HG02763 (cell line): ENCODE results near the gene POT1.

Experiments
- ATAC-seq: cut with Tn5 transposase; IDR thresholded peaks from one replicate; pipeline ENCODE4 v1.9.1; 2021; ENCODE audit warnings: mild to moderate bottlenecking, moderate library complexity; ENCODE audit not compliant: unreplicated experiment

The POT1 gene

DNA sequence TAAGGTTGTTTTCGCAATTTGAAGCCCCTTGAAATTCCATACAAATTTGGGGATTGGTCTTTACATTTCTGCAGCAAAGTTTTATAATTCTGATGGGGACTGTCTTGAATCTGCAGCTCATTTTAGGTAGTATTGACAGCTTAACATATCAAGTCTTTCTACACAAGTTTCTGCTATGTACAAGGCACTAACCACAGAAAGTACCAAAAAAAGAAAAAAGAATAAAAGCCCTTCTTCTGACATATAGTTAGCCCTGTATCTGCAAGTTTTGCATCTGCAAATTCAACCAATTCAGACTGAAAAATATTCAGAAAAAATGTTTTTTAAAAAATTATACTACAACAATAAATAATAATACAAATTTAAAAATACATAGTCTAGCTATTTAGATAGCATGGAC is 15.3 kb downstream of the POT1 start:
- no peak for ATAC-seq

- no peak for ATAC-seq
Measured at GRCh38 chr7:124912972-124913371, 16.7 kb downstream of the POT1 start.

- no peak for ATAC-seq
Measured at GRCh38 chr7:124909808-124910207, 19.8 kb downstream of the POT1 start.

DNA sequence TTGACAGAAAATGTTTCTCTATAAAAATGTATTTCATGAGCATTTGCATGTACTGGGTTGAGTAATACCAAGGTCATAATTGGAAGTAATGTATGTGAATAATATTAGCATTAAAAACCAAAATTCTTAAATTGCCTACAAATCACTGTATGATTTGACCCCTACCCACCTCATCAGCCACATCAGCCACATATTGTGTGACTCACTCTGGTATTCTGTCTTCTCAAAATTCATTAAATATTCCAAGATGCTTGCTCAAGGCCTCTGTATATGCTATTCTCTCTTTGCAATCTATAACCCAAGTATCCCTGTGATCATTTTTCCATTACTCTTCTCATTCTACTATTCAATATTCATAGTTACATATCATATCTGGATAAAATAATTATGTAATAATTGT is 21.4 kb downstream of the POT1 start:
- ATAC-seq, result no peak

- no peak for ATAC-seq
Measured at GRCh38 chr7:124907490-124907889, 22.1 kb downstream of the POT1 start.

GRCh38 chr7:124898531-124898930 is 31.1 kb downstream of the POT1 start:
- ATAC-seq, result no peak

GRCh38 chr7:124896001-124896400 is 33.6 kb downstream of the POT1 start:
- no peak for ATAC-seq

GRCh38 chr7:124893140-124893827 is 36.3 kb downstream of the POT1 start:
- peak; percentile 62 for ATAC-seq

GRCh38 chr7:124887247-124887646 is 42.4 kb downstream of the POT1 start:
- no peak for ATAC-seq

DNA sequence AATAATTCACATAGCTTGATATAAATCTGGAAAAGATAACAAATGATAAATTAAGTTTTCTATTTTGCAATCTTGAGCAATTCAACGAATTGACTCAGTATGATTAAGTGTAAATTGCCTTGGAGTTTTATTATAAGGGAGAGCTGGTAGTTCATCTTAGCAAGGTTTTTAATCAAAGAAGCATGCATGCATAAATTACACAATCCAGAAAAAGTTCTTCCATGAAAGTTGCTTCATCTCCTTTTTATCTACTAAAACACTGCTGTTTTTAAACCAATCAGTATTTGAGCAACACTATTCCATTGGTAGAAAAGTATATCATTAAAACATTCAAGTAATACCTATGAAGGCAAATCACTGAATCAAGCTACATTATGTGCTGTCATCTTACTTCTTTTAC is 47.6 kb downstream of the POT1 start:
- no peak for ATAC-seq

GRCh38 chr7:124879771-124880170 is 49.9 kb downstream of the POT1 start:
- ATAC-seq, result no peak

DNA sequence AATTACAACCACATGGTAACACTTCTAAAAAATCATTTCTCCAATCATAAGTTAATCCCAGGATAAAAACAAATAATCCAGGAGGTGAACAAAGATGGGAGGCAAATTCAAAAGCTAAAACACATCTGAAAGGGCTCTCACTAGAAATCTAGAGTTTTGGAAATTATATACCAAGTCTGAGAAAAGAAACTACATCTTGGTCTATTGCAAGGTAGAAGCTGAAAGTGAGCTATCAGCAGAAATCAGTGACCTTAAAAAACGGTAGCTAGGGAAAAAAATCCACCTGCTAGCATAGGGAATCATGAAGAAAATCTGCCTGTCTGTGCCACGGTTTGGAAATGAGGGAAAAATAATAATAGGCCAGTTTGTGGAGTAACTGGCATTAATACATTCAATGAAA is 50.5 kb downstream of the POT1 start:
- no peak for ATAC-seq

DNA sequence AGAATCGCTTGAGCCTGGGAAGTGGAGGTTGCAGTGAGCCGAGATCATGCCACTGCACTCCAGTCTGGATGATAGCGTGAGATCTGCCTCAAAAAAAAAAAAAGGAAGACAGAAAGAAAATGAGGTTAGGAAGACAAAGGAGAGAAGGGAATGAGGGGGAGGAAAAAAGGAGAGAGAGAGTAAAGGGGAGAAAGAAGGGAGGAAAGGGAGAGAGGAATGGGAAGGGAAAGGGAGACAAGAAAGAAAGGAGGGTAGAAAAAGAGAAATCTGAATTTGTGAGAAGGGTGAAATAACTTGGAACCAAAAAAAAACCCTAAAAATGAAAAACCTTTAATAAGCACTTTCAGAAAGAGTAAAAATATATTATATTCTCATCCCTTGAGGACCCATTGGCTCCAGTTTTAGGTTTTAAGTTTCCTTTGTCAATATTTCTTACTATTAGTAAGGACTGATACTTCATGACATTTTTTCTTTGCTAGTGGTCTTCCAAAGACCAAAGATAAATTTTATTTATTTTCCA is 54.9 kb downstream of the POT1 start:
- ATAC-seq, result no peak

DNA sequence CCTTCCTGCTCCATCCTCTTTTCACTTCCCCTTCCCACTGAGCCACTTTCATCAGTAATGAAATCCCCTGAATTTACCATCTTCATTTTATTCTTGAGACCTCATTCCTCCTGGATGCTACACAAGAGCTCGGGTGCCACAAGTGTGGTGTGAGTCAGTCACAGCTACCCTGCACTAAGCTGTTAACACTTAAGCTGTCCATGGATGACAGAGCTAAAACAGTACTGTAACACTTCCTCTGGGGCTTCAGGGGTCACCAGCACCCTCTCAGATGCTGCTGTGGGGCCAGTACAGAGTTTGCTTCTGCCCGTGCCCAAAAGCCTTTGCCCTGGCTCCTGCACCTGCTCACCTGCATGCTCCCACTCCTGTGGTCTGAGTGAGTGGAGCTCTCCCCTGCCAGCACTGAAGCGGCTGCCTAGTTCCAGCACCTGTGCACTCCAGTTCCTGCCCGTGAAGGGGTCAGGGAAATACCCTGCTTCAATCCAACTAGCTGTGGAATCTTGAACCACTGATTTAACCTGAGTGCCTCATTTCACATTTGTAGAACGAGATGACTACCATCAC is 71.9 kb downstream of the POT1 start:
- no peak for ATAC-seq

GRCh38 chr7:124856299-124856888 is 73.2 kb downstream of the POT1 start:
- ATAC-seq, result no peak

GRCh38 chr7:124843336-124843735 is 86.3 kb downstream of the POT1 start:
- no peak for ATAC-seq

DNA sequence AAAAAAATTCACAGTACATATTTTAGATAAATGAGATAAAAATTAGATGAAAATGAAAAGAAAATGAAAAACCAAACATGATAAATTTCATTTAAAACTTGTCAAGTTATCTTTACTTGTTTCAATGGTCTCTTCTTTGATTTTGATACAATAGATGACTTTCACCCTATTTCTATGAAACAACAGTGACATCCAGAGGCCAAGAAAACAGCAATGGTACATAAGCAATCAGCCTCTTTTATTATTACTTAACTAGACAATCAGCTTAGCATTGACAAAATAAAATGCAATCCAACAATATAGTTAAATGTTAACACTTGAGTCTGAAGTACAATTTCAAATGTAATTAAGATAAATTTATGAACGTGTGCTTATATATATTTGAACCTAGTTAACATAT is 89.2 kb downstream of the POT1 start:
- ATAC-seq, result no peak

- ATAC-seq, result no peak
Measured at GRCh38 chr7:124839687-124840086, 89.9 kb downstream of the POT1 start.

- ATAC-seq, result no peak
Measured at GRCh38 chr7:124836173-124836572, 93.5 kb downstream of the POT1 start.

- no peak for ATAC-seq
Measured at GRCh38 chr7:124818807-124819206, 110.8 kb downstream of the POT1 start.

- no peak for ATAC-seq
Measured at GRCh38 chr7:124813994-124814798, 115.4 kb downstream of the POT1 start.

GRCh38 chr7:124812764-124813163 is 116.9 kb downstream of the POT1 start:
- ATAC-seq, result no peak
